Measurements from ENCODE around the gene RIN2. TPM values are rescaled to one million over a fixed set of nuclear protein-coding genes. Genes with fewer than 3 reads are reported as not detected.
A peak's percentile ranks its signal among the peaks of the same experiment; 100 is the strongest.

Gene RIN2
- total and polyA plus RNA-seq, 2 experiments from 2014 or later = 18.4 to 42.4 TPM

- Histone ChIP-seq H3K9me3 (ENCODE audit: low read depth) (no peaks in the 10 kb centered on the region), H3K27me3 (no peaks in the 10 kb centered on the region), H3K27ac (peak overlapping the region; percentile 36), H3K4me3 (no peak overlapping the region), H3K36me3 (no peaks in the 10 kb centered on the region), H3K4me1 (ENCODE audit: low read depth) (peaks cover 49% of the 10 kb centered on the region)
- peak in 1 of 2 donors; percentile 18 for DNase-seq (ENCODE audit: low read depth in 1 of 2, low spot score in 1 of 2)
- no peak for TF ChIP-seq CTCF (IDR thresholded peaks at IDR 0.05; ENCODE audit: low read depth, low read length)
Measured at GRCh38 chr20:19761841-19762240, 3.8 kb downstream of the RIN2 start.

- no peak for DNase-seq (ENCODE audit: low read depth in 1 of 2, low spot score in 1 of 2)
- no peak for TF ChIP-seq CTCF (IDR thresholded peaks at IDR 0.05; ENCODE audit: low read depth, low read length)
- Histone ChIP-seq H3K4me3 (no peak overlapping the region), H3K27ac (no peak overlapping the region), H3K4me1 (ENCODE audit: low read depth) (peaks cover 51% of the 10 kb centered on the region), H3K27me3 (no peaks in the 10 kb centered on the region), H3K9me3 (ENCODE audit: low read depth) (no peaks in the 10 kb centered on the region), H3K36me3 (no peaks in the 10 kb centered on the region)
Measured at GRCh38 chr20:19764207-19764606, 6.1 kb downstream of the RIN2 start.

- Histone ChIP-seq H3K4me3 (no peak overlapping the region), H3K27me3 (no peaks in the 10 kb centered on the region), H3K27ac (no peak overlapping the region), H3K4me1 (ENCODE audit: low read depth) (peaks cover 48% of the 10 kb centered on the region), H3K36me3 (no peaks in the 10 kb centered on the region), H3K9me3 (ENCODE audit: low read depth) (no peaks in the 10 kb centered on the region)
- DNase-seq (ENCODE audit: low read depth in 1 of 2, low spot score in 1 of 2) = no peak
- TF ChIP-seq CTCF (IDR thresholded peaks at IDR 0.05; ENCODE audit: low read depth, low read length) = no peak
Measured at GRCh38 chr20:19765266-19765665, 7.2 kb downstream of the RIN2 start.

GRCh38 chr20:19765913-19766312 lies 7.9 kb downstream of the RIN2 start:
- Histone ChIP-seq H3K27me3 (no peaks in the 10 kb centered on the region), H3K4me1 (ENCODE audit: low read depth) (peaks cover 42% of the 10 kb centered on the region), H3K9me3 (ENCODE audit: low read depth) (no peaks in the 10 kb centered on the region), H3K4me3 (no peak overlapping the region), H3K36me3 (no peaks in the 10 kb centered on the region), H3K27ac (no peak overlapping the region)
- no peak for TF ChIP-seq CTCF (IDR thresholded peaks at IDR 0.05; ENCODE audit: low read depth, low read length)
- DNase-seq (ENCODE audit: low read depth in 1 of 2, low spot score in 1 of 2) = no peak

GRCh38 chr20:19767070-19767469 lies 9.0 kb downstream of the RIN2 start:
- no peaks in the 10 kb centered on the region for H3K9me3 ChIP-seq (ENCODE audit: low read depth)
- H3K27me3 ChIP-seq = no peaks in the 10 kb centered on the region
- H3K36me3 ChIP-seq = no peaks in the 10 kb centered on the region
- H3K27ac ChIP-seq = peak overlapping the region; percentile 22
- H3K4me1 ChIP-seq (ENCODE audit: low read depth) = peaks cover 30% of the 10 kb centered on the region
- DNase-seq (ENCODE audit: low read depth in 1 of 2, low spot score in 1 of 2) = no peak
- H3K4me3 ChIP-seq = no peak overlapping the region
- no peak for TF ChIP-seq CTCF (IDR thresholded peaks at IDR 0.05; ENCODE audit: low read depth, low read length)

GRCh38 chr20:19768325-19768842 lies 10.3 kb downstream of the RIN2 start:
- DNase-seq (ENCODE audit: low read depth in 1 of 2, low spot score in 1 of 2) = no peak
- no peak for TF ChIP-seq CTCF (IDR thresholded peaks at IDR 0.05; ENCODE audit: low read depth, low read length)
- H3K4me1 ChIP-seq (ENCODE audit: low read depth) = peaks cover 26% of the 10 kb centered on the region
- H3K27ac ChIP-seq = no peak overlapping the region
- H3K4me3 ChIP-seq = no peak overlapping the region
- H3K36me3 ChIP-seq = no peaks in the 10 kb centered on the region
- H3K9me3 ChIP-seq (ENCODE audit: low read depth) = no peaks in the 10 kb centered on the region
- no peaks in the 10 kb centered on the region for H3K27me3 ChIP-seq
